Measurements from ENCODE around the gene SRSF1.

SRSF1 gene, protein sequence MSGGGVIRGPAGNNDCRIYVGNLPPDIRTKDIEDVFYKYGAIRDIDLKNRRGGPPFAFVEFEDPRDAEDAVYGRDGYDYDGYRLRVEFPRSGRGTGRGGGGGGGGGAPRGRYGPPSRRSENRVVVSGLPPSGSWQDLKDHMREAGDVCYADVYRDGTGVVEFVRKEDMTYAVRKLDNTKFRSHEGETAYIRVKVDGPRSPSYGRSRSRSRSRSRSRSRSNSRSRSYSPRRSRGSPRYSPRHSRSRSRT

DNA sequence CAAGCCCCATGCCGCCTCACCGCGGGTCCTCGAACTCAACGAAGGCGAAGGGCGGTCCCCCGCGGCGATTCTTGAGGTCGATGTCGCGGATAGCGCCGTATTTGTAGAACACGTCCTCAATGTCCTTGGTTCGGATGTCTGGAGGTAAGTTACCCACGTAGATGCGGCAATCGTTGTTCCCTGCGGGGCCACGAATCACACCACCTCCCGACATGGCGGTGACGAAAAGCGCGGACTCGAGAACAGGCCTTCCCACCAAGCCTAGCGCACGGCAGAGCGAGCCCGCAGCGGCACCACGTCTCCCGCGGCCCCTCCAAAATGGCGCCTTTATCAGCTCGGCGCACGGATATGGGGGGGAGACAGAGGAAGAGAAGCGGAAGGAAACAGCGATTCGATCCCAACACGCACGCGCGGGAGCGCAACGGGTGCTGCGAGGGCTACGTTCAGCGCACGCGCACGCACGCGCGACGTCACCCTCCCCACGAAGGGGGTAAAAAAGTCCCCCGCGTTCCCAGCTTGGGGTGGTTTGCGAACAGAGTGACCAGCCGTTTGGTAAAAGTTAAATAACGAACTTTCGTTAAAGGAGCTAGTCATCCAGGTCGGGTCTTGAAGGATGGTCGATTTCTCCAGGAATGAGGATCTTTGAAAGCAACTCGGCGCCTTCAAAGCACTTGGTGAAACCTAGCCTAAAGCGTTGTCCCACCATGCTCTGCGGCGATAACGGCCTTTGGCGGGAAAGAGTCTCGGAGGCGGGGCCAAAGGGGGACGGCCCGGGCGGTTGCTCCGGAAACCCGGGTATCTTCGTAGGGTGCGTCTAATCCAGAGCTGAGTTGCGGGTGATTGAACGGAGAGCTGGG lies at the start of gene SRSF1:
Gene SRSF1, minus strand, starts transcription at position 323 of the 857 bp plus-strand sequence. Its CDS starts 109 bp downstream, at position 214.
- DNase-seq (ENCODE audit: low read depth, low spot score): peak; percentile 75
- TF ChIP-seq, protein P1, sequence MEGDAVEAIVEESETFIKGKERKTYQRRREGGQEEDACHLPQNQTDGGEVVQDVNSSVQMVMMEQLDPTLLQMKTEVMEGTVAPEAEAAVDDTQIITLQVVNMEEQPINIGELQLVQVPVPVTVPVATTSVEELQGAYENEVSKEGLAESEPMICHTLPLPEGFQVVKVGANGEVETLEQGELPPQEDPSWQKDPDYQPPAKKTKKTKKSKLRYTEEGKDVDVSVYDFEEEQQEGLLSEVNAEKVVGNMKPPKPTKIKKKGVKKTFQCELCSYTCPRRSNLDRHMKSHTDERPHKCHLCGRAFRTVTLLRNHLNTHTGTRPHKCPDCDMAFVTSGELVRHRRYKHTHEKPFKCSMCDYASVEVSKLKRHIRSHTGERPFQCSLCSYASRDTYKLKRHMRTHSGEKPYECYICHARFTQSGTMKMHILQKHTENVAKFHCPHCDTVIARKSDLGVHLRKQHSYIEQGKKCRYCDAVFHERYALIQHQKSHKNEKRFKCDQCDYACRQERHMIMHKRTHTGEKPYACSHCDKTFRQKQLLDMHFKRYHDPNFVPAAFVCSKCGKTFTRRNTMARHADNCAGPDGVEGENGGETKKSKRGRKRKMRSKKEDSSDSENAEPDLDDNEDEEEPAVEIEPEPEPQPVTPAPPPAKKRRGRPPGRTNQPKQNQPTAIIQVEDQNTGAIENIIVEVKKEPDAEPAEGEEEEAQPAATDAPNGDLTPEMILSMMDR (IDR thresholded peaks at IDR 0.05; ENCODE audit: insufficient read depth, low read length, missing control alignments): no peak
- CTCF ChIA-PET: interaction anchor here (1.0 to 20.5 kb wide), 7 partner anchors 8 to 173 kb away, joined by 3 to 1361 read pairs (median 4); partner anchors contain the start of gene MRPS23
- peak within 1 kb of the TSS; percentile 95 for H3K4me3 ChIP-seq (ENCODE audit: low read depth, low read length)
- POLR2A ChIA-PET: interaction anchor here (0.6 to 2.6 kb wide), 12 partner anchors 11 to 344 kb away, joined by 3 to 23 read pairs (median 8); partner anchors contain the start of genes DYNLL2, MKS1, MRPS23 and SUPT4H1

DNA sequence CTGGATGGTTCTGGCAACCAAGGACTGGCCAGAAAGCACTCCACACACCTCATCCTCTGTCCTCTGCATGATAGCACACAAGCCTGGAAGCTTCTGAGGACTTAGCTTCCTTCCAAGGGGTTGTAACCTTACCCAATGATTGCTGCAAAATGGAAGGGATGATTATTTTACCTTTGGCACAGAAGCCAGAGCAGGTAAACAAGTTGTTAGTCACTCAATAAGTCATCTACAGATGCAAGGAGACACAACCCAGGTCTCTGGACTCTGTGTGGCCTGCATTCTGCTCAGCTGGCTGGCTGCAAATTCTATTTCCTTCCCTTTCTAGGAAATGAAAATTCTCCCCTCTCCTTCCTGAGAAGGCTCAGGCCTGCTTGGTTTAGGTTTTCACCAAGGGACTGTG lies 49.4 kb upstream of the SRSF1 start:
- H3K4me3 ChIP-seq (ENCODE audit: low read depth, low read length): no peak overlapping the region
- POLR2A ChIA-PET: no interaction called here
- DNase-seq (ENCODE audit: low read depth, low spot score): no peak
- CTCF ChIA-PET: no interaction called here
- TF ChIP-seq, protein P1 (IDR thresholded peaks at IDR 0.05; ENCODE audit: insufficient read depth, low read length, missing control alignments): no peak

DNA sequence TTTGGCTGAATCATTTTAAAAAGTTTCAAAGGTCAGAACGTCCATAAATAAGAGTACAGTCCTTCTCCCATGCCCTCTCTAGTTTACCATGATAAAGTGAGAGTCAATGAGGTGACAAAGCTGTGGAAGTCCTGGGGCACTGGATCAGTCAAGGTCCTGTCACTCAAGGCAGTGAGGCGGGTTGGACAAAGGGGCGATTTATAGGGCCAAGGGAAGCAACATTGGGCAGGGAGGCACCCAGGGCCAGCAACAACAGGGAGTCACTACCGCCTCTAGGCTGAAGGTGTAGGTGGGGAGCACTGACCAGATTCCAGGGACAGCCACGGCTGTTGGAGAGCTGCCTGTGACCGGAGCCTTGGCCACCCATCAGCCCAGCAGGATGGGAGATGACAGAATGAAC lies 47.6 kb upstream of the SRSF1 start:
- ChIA-PET POLR2A (no interaction called here), CTCF (no interaction called here)
- no peak for DNase-seq (ENCODE audit: low read depth, low spot score)
- H3K4me3 ChIP-seq (ENCODE audit: low read depth, low read length): no peak overlapping the region
- TF ChIP-seq, protein P1 (IDR thresholded peaks at IDR 0.05; ENCODE audit: insufficient read depth, low read length, missing control alignments): no peak

DNA sequence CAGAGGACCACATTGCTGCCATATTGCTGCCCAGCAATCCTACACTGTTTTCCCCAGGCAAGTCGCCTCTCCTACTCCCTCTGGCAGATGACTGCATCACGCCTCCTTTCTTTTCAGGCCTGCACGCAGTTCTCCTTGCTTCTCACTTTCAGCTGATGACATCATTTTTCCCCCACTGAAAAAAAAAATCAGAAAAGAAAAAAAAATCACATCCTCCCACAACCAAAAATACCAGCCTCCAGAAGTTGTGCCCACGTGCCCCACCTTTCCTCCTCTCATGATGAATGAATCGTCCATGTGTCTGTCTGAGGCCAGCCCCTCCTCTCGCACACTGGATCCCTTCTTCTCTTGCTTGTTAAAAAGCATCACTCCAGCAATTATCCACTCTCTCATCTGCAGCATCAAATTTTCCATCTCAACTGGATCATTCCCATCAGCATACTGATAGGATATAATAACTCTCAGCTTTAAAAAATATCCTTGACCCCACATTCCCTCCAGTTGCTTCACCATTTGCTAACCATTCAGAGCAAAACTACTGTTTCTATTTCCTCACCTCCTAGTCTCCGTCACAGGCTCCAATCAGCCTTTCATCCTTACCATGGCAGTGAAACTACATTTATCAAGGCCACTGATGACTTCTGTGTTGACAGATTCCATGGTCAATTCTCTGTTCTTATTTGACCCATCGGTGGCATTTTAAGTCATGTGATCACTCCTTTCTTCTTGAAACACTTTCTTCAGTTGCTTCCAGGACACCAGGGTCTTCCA lies 46.1 kb upstream of the SRSF1 start:
- no peak overlapping the region for H3K4me3 ChIP-seq (ENCODE audit: low read depth, low read length)
- CTCF ChIA-PET: interaction anchor here (1.5 to 1.7 kb wide), 2 partner anchors 16 to 220 kb away, joined by 3 to 4 read pairs; no protein-coding TSS in a partner anchor
- POLR2A ChIA-PET: no interaction called here
- no peak for DNase-seq (ENCODE audit: low read depth, low spot score)
- TF ChIP-seq, protein P1 (IDR thresholded peaks at IDR 0.05; ENCODE audit: insufficient read depth, low read length, missing control alignments): no peak

DNA sequence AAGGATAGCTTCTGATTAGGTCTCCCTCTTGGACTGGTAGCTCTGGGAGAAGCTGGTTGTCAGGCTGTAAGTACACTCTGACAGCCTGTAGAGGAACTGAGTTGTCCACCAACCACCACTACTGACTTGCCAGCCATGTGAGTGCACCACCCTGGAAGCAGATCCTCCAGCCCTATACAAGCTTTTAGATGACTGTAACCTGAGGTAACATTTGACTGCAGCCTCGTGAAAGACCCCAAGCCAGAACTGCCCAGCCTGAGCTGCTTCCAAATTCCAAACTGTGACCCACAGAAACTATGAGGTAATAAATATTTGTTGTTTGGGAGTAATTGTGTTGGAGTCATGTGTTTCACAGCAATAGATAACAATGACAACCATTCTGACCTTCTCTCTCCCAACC lies 45.4 kb upstream of the SRSF1 start:
- H3K4me3 ChIP-seq (ENCODE audit: low read depth, low read length): no peak overlapping the region
- TF ChIP-seq, protein P1 (IDR thresholded peaks at IDR 0.05; ENCODE audit: insufficient read depth, low read length, missing control alignments): no peak
- no peak for DNase-seq (ENCODE audit: low read depth, low spot score)
- ChIA-PET CTCF (interaction anchor here (1.7 kb wide), 1 partner anchor 15 kb away, joined by 4 read pairs; no protein-coding TSS in a partner anchor), POLR2A (no interaction called here)

Data from AG04449 (cell line).